HL-60 (cell line): ENCODE results near the gene FOXO3.

ENCODE experiments used
- DNase-seq, 2 experiments: peaks; one replicate each; pipeline ENCODE4 v3.0.0-alpha.2; 2010 to 2020; ENCODE audit warnings: low read depth in 1 of 2, low spot score in 1 of 2
- H3K27ac ChIP-seq: fragments of 250-450 bp; sonication (Bioruptor Pico); replicated peaks from 2 replicates; pipeline ENCODE4 v1.5.1; 2020; ENCODE audit warnings: mild to moderate bottlenecking, moderate library complexity
- H3K27me3 ChIP-seq: fragments of 250-450 bp; sonication (Bioruptor Pico); 2 replicates; pipeline ENCODE4 v1.5.1; 2021; ENCODE audit warnings: mild to moderate bottlenecking, moderate library complexity; ENCODE audit not compliant: insufficient read depth, poor library complexity, severe bottlenecking
- H3K4me3 ChIP-seq: replicated peaks from 2 replicates; pipeline ENCODE4 v1.5.1; 2011; ENCODE audit warnings: mild to moderate bottlenecking, control low read depth, low read length; ENCODE audit not compliant: insufficient read depth
- GABPA ChIP-seq: IDR thresholded peaks from 2 replicates; pipeline ENCODE4 v1.6.1; 2012; ENCODE audit warnings: low read depth
- POLR2AphosphoS5 ChIP-seq: IDR thresholded peaks from 2 replicates; pipeline ENCODE4 v1.6.1; 2012; ENCODE audit warnings: low read depth
- SPI1 ChIP-seq: IDR thresholded peaks from 2 replicates; pipeline ENCODE4 v1.6.1; 2012; ENCODE audit warnings: low read depth, mild to moderate bottlenecking, borderline replicate concordance
- TF ChIP-seq, protein P1 (sequence below): IDR thresholded peaks from 2 replicates; pipeline ENCODE4 v1.6.1; 2012; ENCODE audit warnings: low read depth; ENCODE audit not compliant: insufficient replicate concordance
- TF ChIP-seq, protein P2 (sequence below): IDR thresholded peaks from one replicate; pipeline ENCODE4 v1.5.1; 2011; ENCODE audit warnings: low read length, control low read depth, inconsistent platforms; ENCODE audit not compliant: insufficient read depth

Gene FOXO3

GRCh38 chr6:108720827-108721226 is 160.1 kb downstream of the FOXO3 start:
- Histone ChIP-seq H3K4me3 (no peak overlapping the region), H3K27ac (peak overlapping the region; percentile 44), H3K27me3 (no peaks in the 10 kb centered on the region)
- DNase-seq = peak in 1 of 2 experiments; percentile 27
- no peak for TF ChIP-seq SPI1
- TF ChIP-seq POLR2AphosphoS5 = peak; percentile 30; the same call in 1 of the 2 replicates

- DNase-seq = no peak
- Histone ChIP-seq H3K4me3 (no peak overlapping the region), H3K27me3 (no peaks in the 10 kb centered on the region), H3K27ac (peak overlapping the region; percentile 44)
- TF ChIP-seq GABPA (no peak), POLR2AphosphoS5 (no peak), SPI1 (no peak)
- TF ChIP-seq, protein P1, sequence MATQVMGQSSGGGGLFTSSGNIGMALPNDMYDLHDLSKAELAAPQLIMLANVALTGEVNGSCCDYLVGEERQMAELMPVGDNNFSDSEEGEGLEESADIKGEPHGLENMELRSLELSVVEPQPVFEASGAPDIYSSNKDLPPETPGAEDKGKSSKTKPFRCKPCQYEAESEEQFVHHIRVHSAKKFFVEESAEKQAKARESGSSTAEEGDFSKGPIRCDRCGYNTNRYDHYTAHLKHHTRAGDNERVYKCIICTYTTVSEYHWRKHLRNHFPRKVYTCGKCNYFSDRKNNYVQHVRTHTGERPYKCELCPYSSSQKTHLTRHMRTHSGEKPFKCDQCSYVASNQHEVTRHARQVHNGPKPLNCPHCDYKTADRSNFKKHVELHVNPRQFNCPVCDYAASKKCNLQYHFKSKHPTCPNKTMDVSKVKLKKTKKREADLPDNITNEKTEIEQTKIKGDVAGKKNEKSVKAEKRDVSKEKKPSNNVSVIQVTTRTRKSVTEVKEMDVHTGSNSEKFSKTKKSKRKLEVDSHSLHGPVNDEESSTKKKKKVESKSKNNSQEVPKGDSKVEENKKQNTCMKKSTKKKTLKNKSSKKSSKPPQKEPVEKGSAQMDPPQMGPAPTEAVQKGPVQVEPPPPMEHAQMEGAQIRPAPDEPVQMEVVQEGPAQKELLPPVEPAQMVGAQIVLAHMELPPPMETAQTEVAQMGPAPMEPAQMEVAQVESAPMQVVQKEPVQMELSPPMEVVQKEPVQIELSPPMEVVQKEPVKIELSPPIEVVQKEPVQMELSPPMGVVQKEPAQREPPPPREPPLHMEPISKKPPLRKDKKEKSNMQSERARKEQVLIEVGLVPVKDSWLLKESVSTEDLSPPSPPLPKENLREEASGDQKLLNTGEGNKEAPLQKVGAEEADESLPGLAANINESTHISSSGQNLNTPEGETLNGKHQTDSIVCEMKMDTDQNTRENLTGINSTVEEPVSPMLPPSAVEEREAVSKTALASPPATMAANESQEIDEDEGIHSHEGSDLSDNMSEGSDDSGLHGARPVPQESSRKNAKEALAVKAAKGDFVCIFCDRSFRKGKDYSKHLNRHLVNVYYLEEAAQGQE = no peak
- TF ChIP-seq, protein P2, sequence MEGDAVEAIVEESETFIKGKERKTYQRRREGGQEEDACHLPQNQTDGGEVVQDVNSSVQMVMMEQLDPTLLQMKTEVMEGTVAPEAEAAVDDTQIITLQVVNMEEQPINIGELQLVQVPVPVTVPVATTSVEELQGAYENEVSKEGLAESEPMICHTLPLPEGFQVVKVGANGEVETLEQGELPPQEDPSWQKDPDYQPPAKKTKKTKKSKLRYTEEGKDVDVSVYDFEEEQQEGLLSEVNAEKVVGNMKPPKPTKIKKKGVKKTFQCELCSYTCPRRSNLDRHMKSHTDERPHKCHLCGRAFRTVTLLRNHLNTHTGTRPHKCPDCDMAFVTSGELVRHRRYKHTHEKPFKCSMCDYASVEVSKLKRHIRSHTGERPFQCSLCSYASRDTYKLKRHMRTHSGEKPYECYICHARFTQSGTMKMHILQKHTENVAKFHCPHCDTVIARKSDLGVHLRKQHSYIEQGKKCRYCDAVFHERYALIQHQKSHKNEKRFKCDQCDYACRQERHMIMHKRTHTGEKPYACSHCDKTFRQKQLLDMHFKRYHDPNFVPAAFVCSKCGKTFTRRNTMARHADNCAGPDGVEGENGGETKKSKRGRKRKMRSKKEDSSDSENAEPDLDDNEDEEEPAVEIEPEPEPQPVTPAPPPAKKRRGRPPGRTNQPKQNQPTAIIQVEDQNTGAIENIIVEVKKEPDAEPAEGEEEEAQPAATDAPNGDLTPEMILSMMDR = no peak
Measured at GRCh38 chr6:108721286-108721685, 160.6 kb downstream of the FOXO3 start.

DNA sequence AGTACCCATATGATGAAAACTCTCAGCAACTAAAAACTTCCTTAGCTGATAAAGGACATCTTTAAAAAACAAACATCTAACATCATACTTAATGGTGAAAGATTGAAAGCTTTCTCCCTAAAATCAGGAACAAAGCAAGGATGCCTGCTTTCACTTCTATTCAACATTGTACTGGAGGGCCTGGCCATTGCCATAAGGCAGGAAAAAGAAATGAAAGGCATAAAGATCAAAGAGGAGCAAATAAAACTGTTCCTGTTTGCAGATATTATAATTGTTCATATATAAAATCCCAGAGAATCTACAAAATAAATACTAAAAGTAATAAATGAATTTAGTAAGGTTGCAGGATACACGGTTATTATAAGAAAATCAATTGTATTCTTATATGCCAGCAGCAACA is 162.9 kb downstream of the FOXO3 start:
- Histone ChIP-seq H3K4me3 (no peak overlapping the region), H3K27ac (no peak overlapping the region), H3K27me3 (no peaks in the 10 kb centered on the region)
- DNase-seq = no peak
- TF ChIP-seq GABPA (no peak), POLR2AphosphoS5 (no peak), SPI1 (no peak)
- TF ChIP-seq, protein P1 = no peak
- TF ChIP-seq, protein P2 = no peak

GRCh38 chr6:108726726-108727339 is 166.1 kb downstream of the FOXO3 start:
- Histone ChIP-seq H3K27me3 (no peaks in the 10 kb centered on the region), H3K27ac (no peak overlapping the region), H3K4me3 (no peak overlapping the region)
- TF ChIP-seq GABPA = no peak
- no peak for TF ChIP-seq SPI1
- TF ChIP-seq, protein P2 = no peak
- no peak for TF ChIP-seq POLR2AphosphoS5
- TF ChIP-seq, protein P1 = no peak
- no peak for DNase-seq
